Measurements from ENCODE around the gene DSTYK. TPM values are rescaled to one million over a fixed set of nuclear protein-coding genes. Genes with fewer than 3 reads are reported as not detected.
A peak's percentile ranks its signal among the peaks of the same experiment; 100 is the strongest.
"Not testable (repeated sequence)": the region's sequence is repeated elsewhere in the genome, so short reads cannot be mapped to it uniquely, and the experiment has no call there.

Gene DSTYK
- polyA plus RNA-seq, 3 donors from 2014 or later, result 2.9 to 8.3 (median 3.6) TPM

- Mint-ChIP-seq H3K36me3 (peaks cover 0 to 10% (median 4%) of the 10 kb centered on the region in 3 donors), H3K27me3 (ENCODE audit: low read depth in 3 of 3) (no peaks in the 10 kb centered on the region), H3K27ac (peak overlapping the region in 1 of 6 donors; percentile 15), H3K4me3 (no peak overlapping the region), H3K9me3 (no peaks in the 10 kb centered on the region), H3K4me1 (peaks cover 24 to 58% of the 10 kb centered on the region in 2 donors)
- no peak for DNase-seq
These were observed 20.5 kb downstream of the DSTYK start for GRCh38 chr1:205190845-205191577.

GRCh38 chr1:205189131-205189530 is 22.4 kb downstream of the DSTYK start:
- H3K27ac Mint-ChIP-seq, result no peak overlapping the region
- peaks cover 0 to 10% (median 4%) of the 10 kb centered on the region in 3 donors for H3K36me3 Mint-ChIP-seq
- no peaks in the 10 kb centered on the region for H3K9me3 Mint-ChIP-seq
- DNase-seq, result no peak
- H3K4me3 Mint-ChIP-seq, result no peak overlapping the region
- H3K27me3 Mint-ChIP-seq (ENCODE audit: low read depth in 3 of 3), result no peaks in the 10 kb centered on the region
- peaks cover 23 to 55% of the 10 kb centered on the region in 2 donors for H3K4me1 Mint-ChIP-seq

- Mint-ChIP-seq H3K27me3 (ENCODE audit: low read depth in 3 of 3) (no peaks in the 10 kb centered on the region), H3K9me3 (no peaks in the 10 kb centered on the region), H3K27ac (no peak overlapping the region), H3K4me3 (no peak overlapping the region), H3K4me1 (peaks cover 26 to 54% of the 10 kb centered on the region in 2 donors), H3K36me3 (peaks cover 0 to 10% (median 4%) of the 10 kb centered on the region in 3 donors)
- no peak for DNase-seq
These were observed 22.9 kb downstream of the DSTYK start for GRCh38 chr1:205188596-205188995.

DNA sequence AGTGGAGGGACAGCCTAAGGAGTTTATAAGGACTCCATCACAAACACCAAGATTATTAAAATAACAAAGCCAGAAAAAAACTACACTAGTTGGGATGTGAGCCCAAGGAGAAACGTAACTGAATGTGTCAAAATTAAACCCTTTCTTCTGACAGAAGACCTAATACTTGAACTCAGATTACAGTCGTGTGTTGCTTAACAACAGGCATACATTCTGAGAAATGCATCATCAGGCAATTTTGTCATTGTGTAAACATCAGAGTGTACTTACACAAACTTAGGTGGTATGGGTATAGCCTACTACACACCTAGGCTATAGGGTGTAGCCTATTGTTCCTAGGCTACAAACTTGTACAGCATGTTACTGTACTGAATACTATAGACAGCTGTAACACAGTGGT is 23.4 kb downstream of the DSTYK start:
- no peaks in the 10 kb centered on the region for H3K9me3 Mint-ChIP-seq
- H3K4me3 Mint-ChIP-seq, result no peak overlapping the region
- peaks cover under 1 to 10% (median 4%) of the 10 kb centered on the region in 3 donors for H3K36me3 Mint-ChIP-seq
- H3K27me3 Mint-ChIP-seq (ENCODE audit: low read depth in 3 of 3), result no peaks in the 10 kb centered on the region
- DNase-seq, result no peak
- H3K4me1 Mint-ChIP-seq, result peaks cover 28 to 59% of the 10 kb centered on the region in 2 donors
- H3K27ac Mint-ChIP-seq, result peak overlapping the region in 1 of 6 donors; percentile 40

DNA sequence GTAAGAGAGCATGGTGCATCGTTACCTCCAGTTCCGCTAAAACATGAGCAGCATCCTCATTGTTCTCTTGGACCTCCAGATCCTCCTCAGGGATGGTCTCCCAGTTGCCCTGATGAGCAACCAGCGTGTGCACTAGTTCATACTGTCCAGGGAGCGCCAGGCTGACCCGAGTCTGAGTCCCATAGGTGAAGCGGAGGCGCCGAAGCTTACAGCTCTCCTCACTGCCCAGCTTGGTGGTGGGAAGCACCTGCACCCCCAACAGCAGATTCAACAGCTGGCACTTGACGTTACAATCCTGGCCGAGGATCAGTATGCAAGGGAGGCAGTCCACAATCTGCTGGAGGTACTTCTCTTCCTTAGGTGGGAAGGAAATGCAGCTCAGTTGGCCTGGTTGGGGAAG is 24.1 kb downstream of the DSTYK start:
- peaks cover 29 to 65% of the 10 kb centered on the region in 2 donors for H3K4me1 Mint-ChIP-seq
- peaks cover 4 to 14% (median 4%) of the 10 kb centered on the region in 3 donors for H3K36me3 Mint-ChIP-seq

GRCh38 chr1:205186191-205186590 is 25.3 kb downstream of the DSTYK start:
- Mint-ChIP-seq H3K9me3 (no peaks in the 10 kb centered on the region), H3K4me1 (peaks cover 27 to 57% of the 10 kb centered on the region in 2 donors), H3K27me3 (ENCODE audit: low read depth in 3 of 3) (no peaks in the 10 kb centered on the region), H3K4me3 (no peak overlapping the region), H3K27ac (no peak overlapping the region), H3K36me3 (peaks cover 4 to 14% (median 4%) of the 10 kb centered on the region in 3 donors)
- DNase-seq, result no peak

More for the DNA sequence above, 24.1 kb downstream of the DSTYK start:
- Mint-ChIP-seq H3K27ac (no peak overlapping the region), H3K27me3 (ENCODE audit: low read depth in 3 of 3) (no peaks in the 10 kb centered on the region), H3K4me3 (no peak overlapping the region), H3K9me3 (no peaks in the 10 kb centered on the region)
- DNase-seq, result no peak

DNA sequence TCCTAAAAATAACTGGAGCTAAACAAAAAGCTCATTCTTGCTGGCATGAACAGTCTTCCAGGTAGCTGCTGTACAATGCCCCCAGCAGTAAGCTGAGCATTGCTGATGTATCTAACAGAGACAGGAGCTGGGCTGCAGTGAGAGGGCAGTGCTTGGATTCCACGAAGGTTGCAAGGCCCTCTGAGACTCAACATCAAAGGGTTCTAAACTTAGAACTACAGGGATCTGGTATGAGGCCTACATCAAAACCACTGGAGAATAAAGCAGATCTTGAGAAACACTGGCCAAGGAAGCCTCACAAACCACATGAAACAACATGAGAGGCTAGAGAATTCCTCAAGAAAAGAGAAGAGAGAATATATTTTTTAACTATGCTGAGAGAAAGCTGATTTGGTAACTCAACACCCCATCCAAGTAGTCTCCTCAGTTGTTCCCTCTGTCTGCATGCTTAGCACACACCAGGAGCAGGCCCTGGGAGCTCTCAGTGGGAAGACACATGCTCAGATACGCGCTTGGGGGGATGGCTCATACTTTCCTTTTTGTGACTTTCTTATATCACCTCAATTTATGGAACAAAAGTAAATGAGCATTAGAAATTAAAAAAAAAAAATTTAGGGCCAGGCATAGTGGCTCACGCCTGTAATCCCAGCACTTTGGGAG is 27.7 kb downstream of the DSTYK start:
- Mint-ChIP-seq H3K27me3 (ENCODE audit: low read depth in 3 of 3) (peaks cover 0 to 2% (median 0%) of the 10 kb centered on the region in 3 donors), H3K4me1 (peaks cover 15 to 42% of the 10 kb centered on the region in 2 donors), H3K36me3 (peaks cover 4 to 19% (median 4%) of the 10 kb centered on the region in 3 donors), H3K9me3 (no peaks in the 10 kb centered on the region), H3K27ac (peak overlapping the region in 4 of 6 donors; percentile 25 to 68 (median 43)), H3K4me3 (no peak overlapping the region)
- DNase-seq, result no peak

DNA sequence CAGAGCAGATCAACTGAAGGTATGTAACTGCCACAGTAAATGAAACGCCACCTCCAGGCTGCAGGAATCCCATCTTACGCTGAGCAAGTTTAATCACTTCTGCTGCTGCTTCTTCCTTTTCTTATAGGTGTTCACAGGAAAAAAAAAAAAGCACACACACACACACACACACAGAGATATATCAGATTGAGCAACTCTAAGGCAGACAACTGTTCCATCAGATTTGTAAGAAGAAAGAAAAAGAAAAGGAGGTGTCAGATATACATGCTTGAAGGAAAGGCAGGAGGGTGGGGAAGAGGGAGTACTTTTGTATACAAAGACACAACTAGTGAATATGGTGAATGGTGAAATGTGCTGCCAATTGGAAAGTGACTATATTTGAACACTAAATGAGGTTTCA is 28.6 kb downstream of the DSTYK start:
- no peak for DNase-seq
- Mint-ChIP-seq H3K4me3 (no peak overlapping the region), H3K36me3 (peaks cover 4 to 19% (median 4%) of the 10 kb centered on the region in 3 donors), H3K4me1 (peaks cover 15 to 40% of the 10 kb centered on the region in 2 donors), H3K27me3 (ENCODE audit: low read depth in 3 of 3) (peaks cover 0 to 2% (median 0%) of the 10 kb centered on the region in 3 donors), H3K27ac (peak overlapping the region in 3 of 6 donors; percentile 48 to 77 (median 76)), H3K9me3 (no peaks in the 10 kb centered on the region)

- not testable (repeated sequence) for H3K9me3 Mint-ChIP-seq; H3K27ac Mint-ChIP-seq; H3K4me3 Mint-ChIP-seq; H3K27me3 Mint-ChIP-seq (ENCODE audit: low read depth in 3 of 3); DNase-seq
- peaks cover 9 to 22% of the 10 kb centered on the region in 2 donors for H3K4me1 Mint-ChIP-seq
- H3K36me3 Mint-ChIP-seq, result peaks cover 0 to 11% (median 4%) of the 10 kb centered on the region in 3 donors
These were observed 31.2 kb downstream of the DSTYK start for GRCh38 chr1:205180331-205180730.

DNA sequence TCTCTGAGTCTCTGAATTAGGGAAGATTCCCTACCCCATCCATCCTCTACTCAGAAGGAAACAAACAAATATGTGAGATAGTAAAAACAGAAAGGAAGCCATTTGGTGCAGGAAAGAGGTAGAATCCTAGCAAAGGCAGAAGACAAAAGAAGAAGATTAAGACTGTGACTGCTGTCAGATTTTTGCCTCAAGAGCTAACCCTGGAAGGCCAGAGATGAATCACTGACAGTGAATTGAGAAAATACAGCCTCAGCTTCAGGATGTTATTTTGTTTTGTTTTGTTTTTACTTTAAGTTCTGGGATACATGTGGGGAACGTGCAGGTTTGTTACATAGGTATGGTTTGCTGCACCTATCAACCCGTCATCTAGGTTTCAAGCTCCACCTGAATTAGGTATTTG is 31.7 kb downstream of the DSTYK start:
- H3K4me3 Mint-ChIP-seq, result no peak overlapping the region
- DNase-seq, result no peak
- no peak overlapping the region for H3K27ac Mint-ChIP-seq
- H3K4me1 Mint-ChIP-seq, result peaks cover 9 to 22% of the 10 kb centered on the region in 2 donors
- no peaks in the 10 kb centered on the region for H3K9me3 Mint-ChIP-seq
- H3K36me3 Mint-ChIP-seq, result peaks cover 0 to 9% (median 4%) of the 10 kb centered on the region in 3 donors
- peaks cover 0 to 2% (median 0%) of the 10 kb centered on the region in 3 donors for H3K27me3 Mint-ChIP-seq (ENCODE audit: low read depth in 3 of 3)

DNA sequence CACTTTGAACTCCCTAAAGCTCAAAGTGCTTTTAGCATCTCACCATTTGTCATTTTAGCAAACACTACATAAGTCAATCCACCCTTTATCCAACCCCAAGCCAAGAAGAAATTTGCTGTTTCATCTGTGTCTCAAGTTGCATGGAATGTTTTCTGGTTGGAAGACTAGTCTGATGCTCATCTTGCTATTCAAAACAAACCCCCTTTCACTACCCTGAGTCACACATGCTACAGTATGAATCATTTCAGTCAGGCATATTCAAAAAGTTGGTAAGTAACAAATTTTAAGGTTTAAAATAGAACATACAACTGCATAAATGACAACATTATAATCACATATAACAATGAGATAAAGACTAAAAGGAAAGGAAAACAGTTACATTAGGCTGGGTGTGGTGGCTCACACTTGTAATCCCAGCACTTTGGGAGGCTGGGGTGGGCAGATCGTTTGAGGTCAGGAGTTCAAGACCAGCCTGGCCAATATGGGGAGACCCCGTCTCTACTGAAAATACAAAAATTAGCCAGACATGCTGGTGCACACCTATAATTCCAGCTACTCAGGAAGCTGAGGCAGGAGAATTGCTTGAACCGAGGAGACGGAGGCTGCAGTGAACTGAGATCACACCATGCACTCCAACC is 38.7 kb downstream of the DSTYK start:
- Mint-ChIP-seq H3K36me3 (peaks cover 9 to 33% (median 16%) of the 10 kb centered on the region in 3 donors), H3K9me3 (peaks cover 0 to 2% (median 0%) of the 10 kb centered on the region in 6 donors), H3K27me3 (ENCODE audit: low read depth in 3 of 3) (peaks cover 0 to 3% (median 0%) of the 10 kb centered on the region in 3 donors), H3K4me1 (peaks cover 19 to 31% of the 10 kb centered on the region in 2 donors), H3K4me3 (no peak overlapping the region), H3K27ac (peak overlapping the region in 3 of 6 donors; percentile 14 to 24 (median 17))
- DNase-seq, result no peak

- Mint-ChIP-seq H3K9me3 (peaks cover 0 to 2% (median 0%) of the 10 kb centered on the region in 6 donors), H3K36me3 (peaks cover 20 to 44% (median 22%) of the 10 kb centered on the region in 3 donors), H3K4me3 (peak overlapping the region in 3 of 5 donors; percentile 54 to 74 (median 56)), H3K27me3 (ENCODE audit: low read depth in 3 of 3) (peaks cover 0 to 3% (median 2%) of the 10 kb centered on the region in 3 donors), H3K27ac (peak overlapping the region in 5 of 6 donors; percentile 15 to 61 (median 55)), H3K4me1 (peaks cover 19 to 31% of the 10 kb centered on the region in 2 donors)
- DNase-seq, result peak in 2 of 3 donors; percentile 9 to 25
These were observed 40.1 kb downstream of the DSTYK start for GRCh38 chr1:205171369-205171768.

DNA sequence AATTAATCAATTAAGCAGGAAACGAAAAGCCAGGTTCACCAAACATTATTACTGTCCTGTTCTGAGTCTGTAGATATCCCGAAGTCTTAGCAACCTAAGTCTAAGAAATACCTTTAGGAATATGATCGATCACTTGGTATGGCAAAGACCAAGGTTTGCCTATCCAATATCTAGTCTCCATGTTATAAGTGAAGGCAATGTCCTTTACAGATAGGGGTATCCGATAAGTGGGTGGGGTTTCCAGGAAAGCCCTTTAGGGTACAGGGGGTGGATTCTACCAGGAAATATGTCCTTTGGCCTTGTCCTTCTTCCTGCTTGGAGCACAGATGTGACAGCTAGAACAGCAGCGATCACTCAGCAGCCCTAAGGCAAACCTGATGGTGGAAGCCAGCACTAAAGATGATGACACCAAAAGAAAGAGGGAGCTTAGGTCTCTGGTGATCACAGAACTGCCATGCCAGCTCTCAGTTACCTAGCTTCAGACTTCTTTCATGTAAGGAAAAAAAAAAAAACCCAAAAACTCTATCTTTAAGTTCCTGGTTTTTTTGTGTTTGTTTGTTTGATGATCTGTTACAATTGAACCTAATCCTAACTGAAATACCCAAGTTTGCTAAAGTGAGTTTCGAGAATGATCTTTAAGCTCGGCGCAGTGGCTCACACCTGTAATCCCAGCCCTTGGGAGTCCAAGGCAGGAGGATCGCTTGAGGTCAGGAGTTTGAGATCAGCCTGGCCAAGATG is 40.8 kb downstream of the DSTYK start:
- Mint-ChIP-seq H3K9me3 (peaks cover 0 to 2% (median 0%) of the 10 kb centered on the region in 6 donors), H3K27me3 (ENCODE audit: low read depth in 3 of 3) (peaks cover 0 to 4% (median 2%) of the 10 kb centered on the region in 3 donors), H3K36me3 (peaks cover 21 to 44% (median 22%) of the 10 kb centered on the region in 3 donors), H3K4me1 (peaks cover 19 to 31% of the 10 kb centered on the region in 2 donors), H3K27ac (peak overlapping the region in 1 of 6 donors; percentile 58), H3K4me3 (peak overlapping the region in 2 of 5 donors; percentile 54 to 74)
- no peak for DNase-seq
